Measurements from ENCODE around the gene CX3CR1. TPM values are rescaled to one million over a fixed set of nuclear protein-coding genes. Genes with fewer than 3 reads are reported as not detected.

The CX3CR1 gene
- total RNA-seq, 4 donors from 2014 or later, result not detected

DNA sequence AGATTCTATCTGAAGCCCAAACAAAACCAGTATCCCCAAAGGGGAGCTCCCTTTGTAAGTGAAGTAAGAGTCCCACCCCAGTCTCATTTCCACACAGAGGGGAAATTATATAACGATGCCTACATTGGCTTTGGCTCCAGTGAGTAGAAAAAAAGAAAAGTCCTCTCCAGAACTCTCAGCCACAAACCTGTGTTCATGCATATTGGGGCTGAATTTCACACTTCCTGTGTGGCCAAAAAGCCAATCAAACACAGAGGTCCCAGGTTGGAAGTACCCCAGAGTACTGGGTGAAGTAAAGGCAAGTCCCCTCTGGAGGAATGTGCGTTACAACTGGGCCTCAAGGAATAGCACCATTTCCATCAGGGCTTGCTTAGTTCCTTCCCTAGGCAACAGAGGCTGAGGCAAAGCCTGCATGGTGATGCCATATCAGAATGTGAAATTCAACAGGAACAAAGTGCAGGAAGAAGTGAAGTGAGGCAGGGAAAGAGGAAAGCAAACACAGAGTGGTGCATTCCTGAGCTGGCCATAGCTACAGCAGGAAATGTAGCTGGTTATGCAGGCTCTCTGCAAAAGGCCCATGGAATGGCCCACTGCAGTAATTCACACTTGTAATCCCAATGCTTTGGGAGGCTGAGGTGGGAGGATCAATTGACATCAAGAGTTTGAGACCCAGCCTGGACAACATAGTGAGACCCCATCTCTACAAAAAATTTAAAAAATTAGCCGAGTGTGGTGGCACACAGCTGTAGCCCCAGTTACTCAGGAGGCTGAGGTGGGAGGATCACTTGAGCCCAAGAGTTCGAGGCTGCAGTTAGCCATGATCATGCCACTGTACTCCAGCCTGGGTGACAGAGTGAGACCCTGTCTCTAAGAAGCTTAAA is 16.6 kb upstream of the CX3CR1 start:
- peaks cover 0 to 10% (median 2%) of the 10 kb centered on the region in 4 donors for H3K9me3 ChIP-seq
- TF ChIP-seq, protein P1, sequence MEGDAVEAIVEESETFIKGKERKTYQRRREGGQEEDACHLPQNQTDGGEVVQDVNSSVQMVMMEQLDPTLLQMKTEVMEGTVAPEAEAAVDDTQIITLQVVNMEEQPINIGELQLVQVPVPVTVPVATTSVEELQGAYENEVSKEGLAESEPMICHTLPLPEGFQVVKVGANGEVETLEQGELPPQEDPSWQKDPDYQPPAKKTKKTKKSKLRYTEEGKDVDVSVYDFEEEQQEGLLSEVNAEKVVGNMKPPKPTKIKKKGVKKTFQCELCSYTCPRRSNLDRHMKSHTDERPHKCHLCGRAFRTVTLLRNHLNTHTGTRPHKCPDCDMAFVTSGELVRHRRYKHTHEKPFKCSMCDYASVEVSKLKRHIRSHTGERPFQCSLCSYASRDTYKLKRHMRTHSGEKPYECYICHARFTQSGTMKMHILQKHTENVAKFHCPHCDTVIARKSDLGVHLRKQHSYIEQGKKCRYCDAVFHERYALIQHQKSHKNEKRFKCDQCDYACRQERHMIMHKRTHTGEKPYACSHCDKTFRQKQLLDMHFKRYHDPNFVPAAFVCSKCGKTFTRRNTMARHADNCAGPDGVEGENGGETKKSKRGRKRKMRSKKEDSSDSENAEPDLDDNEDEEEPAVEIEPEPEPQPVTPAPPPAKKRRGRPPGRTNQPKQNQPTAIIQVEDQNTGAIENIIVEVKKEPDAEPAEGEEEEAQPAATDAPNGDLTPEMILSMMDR (IDR thresholded peaks at IDR 0.05), result no peak
- no peak for TF ChIP-seq POLR2A (IDR thresholded peaks at IDR 0.05)
- no peak overlapping the region for H3K4me3 ChIP-seq
- no peak overlapping the region for H3K27ac ChIP-seq
- H3K36me3 ChIP-seq, result no peaks in the 10 kb centered on the region
- no peaks in the 10 kb centered on the region for H3K27me3 ChIP-seq
- H3K4me1 ChIP-seq, result no peaks in the 10 kb centered on the region
- no peak for DNase-seq

DNA sequence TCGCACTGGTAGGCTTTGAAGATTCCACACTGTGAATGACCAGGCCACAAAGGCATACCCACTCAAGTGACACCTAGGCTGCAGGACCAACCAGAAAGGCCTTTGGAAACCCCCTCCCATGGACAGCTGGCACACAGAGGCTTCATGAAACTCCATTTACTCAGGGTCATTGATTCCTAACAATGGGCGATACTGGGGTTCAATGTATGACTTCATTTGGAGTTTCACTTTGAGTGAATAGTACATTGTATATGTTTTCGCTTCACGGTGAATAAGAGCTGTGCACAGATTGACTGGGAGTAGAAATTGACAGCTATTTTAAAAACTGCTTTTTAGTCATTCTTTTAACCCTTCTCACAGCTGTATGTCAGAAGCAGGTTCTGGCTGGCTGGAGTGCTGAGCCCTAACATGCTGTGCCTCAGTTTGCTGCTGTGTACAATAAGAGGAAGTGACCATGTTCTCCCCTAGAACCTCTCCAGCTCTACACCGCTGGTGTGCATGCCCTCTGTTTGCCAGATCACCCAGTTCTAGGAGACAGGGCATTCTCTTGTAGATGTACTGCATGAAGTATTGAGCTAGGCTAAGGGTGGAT is 15.4 kb upstream of the CX3CR1 start:
- no peaks in the 10 kb centered on the region for H3K27me3 ChIP-seq
- no peak for TF ChIP-seq POLR2A (IDR thresholded peaks at IDR 0.05)
- TF ChIP-seq, protein P1 (IDR thresholded peaks at IDR 0.05), result no peak
- H3K4me3 ChIP-seq, result no peak overlapping the region
- H3K9me3 ChIP-seq, result peaks cover 0 to 6% (median 2%) of the 10 kb centered on the region in 4 donors
- no peak for DNase-seq
- peaks cover 0 to 4% (median 0%) of the 10 kb centered on the region in 4 donors for H3K4me1 ChIP-seq
- no peaks in the 10 kb centered on the region for H3K36me3 ChIP-seq
- no peak overlapping the region for H3K27ac ChIP-seq

DNA sequence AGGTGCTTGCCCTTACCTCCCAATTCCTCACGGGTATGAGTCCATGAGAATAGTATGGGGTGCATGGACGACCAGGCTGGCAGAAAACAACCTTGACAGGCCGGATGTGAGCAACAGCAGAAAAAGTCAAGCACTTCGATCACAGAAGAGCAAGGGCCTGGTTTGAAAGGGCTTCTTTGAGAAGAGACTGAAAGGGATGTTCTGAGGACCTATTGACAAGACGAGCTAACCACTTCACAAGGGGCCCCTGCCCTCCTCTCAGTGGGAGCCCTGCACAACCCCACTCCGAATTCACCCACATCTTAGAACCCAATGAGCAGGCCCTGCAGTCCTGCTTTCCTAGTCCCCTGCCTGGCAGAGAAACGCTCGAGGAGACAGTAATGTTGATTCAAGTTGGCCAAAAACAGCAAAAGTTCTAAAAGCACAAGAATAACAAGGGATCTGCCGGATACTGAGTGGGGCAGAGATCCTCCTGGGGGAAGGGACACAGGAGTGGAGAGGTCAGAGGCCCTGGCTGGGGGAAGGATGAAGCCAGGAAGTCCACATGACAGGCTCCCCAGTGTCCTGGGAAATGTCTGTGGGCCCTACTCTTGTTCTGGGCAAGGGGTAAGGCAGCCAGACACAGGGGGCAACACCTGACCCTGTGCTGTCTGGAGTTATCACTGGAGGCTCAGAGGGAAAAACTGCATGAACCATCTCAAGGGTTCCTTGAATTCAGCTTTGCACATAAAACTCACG is 14.8 kb upstream of the CX3CR1 start:
- no peaks in the 10 kb centered on the region for H3K36me3 ChIP-seq
- H3K27ac ChIP-seq, result no peak overlapping the region
- H3K4me3 ChIP-seq, result no peak overlapping the region
- peaks cover 0 to 5% (median 0%) of the 10 kb centered on the region in 4 donors for H3K9me3 ChIP-seq
- TF ChIP-seq, protein P1 (IDR thresholded peaks at IDR 0.05), result no peak
- TF ChIP-seq POLR2A (IDR thresholded peaks at IDR 0.05), result no peak
- H3K4me1 ChIP-seq, result peaks cover 0 to 4% (median 0%) of the 10 kb centered on the region in 4 donors
- no peaks in the 10 kb centered on the region for H3K27me3 ChIP-seq
- no peak for DNase-seq

DNA sequence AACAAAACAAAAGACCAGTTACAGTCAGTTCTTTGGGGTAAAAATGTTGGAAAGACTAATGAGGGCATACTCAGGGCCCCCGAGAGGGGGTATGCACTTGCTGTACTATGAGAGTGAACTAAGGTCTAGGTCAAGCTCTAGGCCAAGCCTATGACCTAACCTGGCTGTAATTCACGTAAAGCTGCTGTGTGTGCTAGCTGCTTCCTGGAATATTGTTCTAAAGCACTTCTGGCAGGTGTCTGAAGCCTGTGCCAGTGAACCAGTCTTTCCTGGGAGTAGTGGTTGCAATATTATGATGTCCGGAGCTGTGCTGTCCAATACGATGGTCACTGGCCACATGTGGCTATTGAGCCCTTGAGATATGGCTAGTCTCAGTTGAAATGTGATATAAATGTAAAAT is 13.1 kb upstream of the CX3CR1 start:
- peaks cover 0 to 4% (median 0%) of the 10 kb centered on the region in 4 donors for H3K4me1 ChIP-seq
- H3K27ac ChIP-seq, result no peak overlapping the region
- no peaks in the 10 kb centered on the region for H3K36me3 ChIP-seq
- DNase-seq, result no peak
- no peak for TF ChIP-seq POLR2A (IDR thresholded peaks at IDR 0.05)
- TF ChIP-seq, protein P1 (IDR thresholded peaks at IDR 0.05), result no peak
- H3K9me3 ChIP-seq, result no peaks in the 10 kb centered on the region
- no peaks in the 10 kb centered on the region for H3K27me3 ChIP-seq
- no peak overlapping the region for H3K4me3 ChIP-seq

DNA sequence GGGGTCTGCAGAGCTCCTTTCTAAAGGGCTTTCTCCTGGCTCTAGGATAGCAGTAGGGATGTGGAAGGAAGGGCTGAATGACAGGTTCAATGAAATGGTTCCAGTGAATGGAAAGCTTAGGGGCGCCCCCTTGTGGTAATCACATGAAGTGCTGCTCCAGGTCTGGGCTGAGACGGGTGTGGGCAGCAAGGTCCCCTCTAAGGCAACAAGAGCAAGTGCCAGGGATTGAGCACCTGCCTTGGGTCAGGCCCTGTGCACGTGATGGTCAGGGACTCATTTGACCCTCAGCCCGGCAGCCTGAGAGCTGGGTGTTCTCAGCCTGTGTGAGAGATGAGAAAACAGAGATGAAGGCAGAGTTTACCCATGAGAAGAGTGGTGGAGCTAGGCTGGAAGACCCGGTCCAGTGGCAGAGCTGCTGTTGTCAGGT is 12.1 kb upstream of the CX3CR1 start:
- Histone ChIP-seq H3K27me3 (no peaks in the 10 kb centered on the region), H3K4me1 (peaks cover 0 to 4% (median 0%) of the 10 kb centered on the region in 4 donors), H3K27ac (no peak overlapping the region), H3K4me3 (no peak overlapping the region), H3K36me3 (no peaks in the 10 kb centered on the region), H3K9me3 (no peaks in the 10 kb centered on the region)
- no peak for TF ChIP-seq POLR2A (IDR thresholded peaks at IDR 0.05)
- TF ChIP-seq, protein P1 (IDR thresholded peaks at IDR 0.05), result peak; percentile 79 to 96 (median 84)
- DNase-seq, result peak; percentile 61 to 89 (median 75)

All from Peyer's patch (tissue), 4 donors.